HFFc6 (cell line): Measurements from ENCODE around the gene ACTN4. TPM values are rescaled to one million over a fixed set of nuclear protein-coding genes. Genes with fewer than 3 reads are reported as not detected.
A peak's percentile ranks its signal among the peaks of the same experiment; 100 is the strongest.

Experiments
- DNase-seq: peaks from one replicate; pipeline ENCODE4 v3.0.0-alpha.2; 2018
- H3K27ac Mint-ChIP-seq: 2 replicates; pipeline ENCODE4 v1.8.0; 2020; ENCODE audit warnings: mild to moderate bottlenecking, mixed read lengths
- H3K27me3 Mint-ChIP-seq: 2 replicates; pipeline ENCODE4 v1.8.0; 2021; ENCODE audit warnings: mild to moderate bottlenecking, moderate library complexity, mixed read lengths; ENCODE audit not compliant: insufficient read depth
- H3K36me3 Mint-ChIP-seq: 2 replicates; pipeline ENCODE4 v1.8.0; 2021; ENCODE audit warnings: low read depth, mixed read lengths
- H3K4me1 Mint-ChIP-seq: 2 replicates; pipeline ENCODE4 v1.8.0; 2020; ENCODE audit warnings: low read depth, mixed read lengths
- H3K4me3 Mint-ChIP-seq: 2 replicates; pipeline ENCODE4 v1.8.0; 2020; ENCODE audit warnings: mild to moderate bottlenecking, moderate library complexity, mixed read lengths
- H3K9me3 Mint-ChIP-seq: 2 replicates; pipeline ENCODE4 v1.8.0; 2020; ENCODE audit warnings: mild to moderate bottlenecking, mixed read lengths
- CTCF ChIP-seq: fragments of 200-600 bp; sonication (generic); IDR thresholded peaks from 2 replicates; pipeline ENCODE4 v1.5.0; 2021; ENCODE audit warnings: antibody characterized with exemption, mild to moderate bottlenecking
- total RNA-seq, 6 experiments: library from RNA; stranded (reverse); fragmentation: NEBNext Ultra II Directional; extraction: Animal tissue kit (Norgen Biotek cat#: 25700); gene quantifications; 2 replicates in 1 of 6; 3 replicates in 5 of 6; pipeline ENCODE4 v1.2.3, GENCODE V29; 2021

Gene ACTN4
- total RNA-seq, 6 experiments from 2014 or later, result 972 to 1,299 (median 1,250) TPM

GRCh38 chr19:38664503-38665211 is 17.2 kb downstream of the ACTN4 start:
- Mint-ChIP-seq H3K36me3 (peaks cover 47% of the 10 kb centered on the region), H3K4me3 (peak overlapping the region; percentile 50), H3K9me3 (no peaks in the 10 kb centered on the region), H3K27ac (peak overlapping the region; percentile 97), H3K27me3 (peaks cover 14% of the 10 kb centered on the region), H3K4me1 (peaks cover 97% of the 10 kb centered on the region)
- TF ChIP-seq CTCF, result no peak
- no peak for DNase-seq

- no peak for TF ChIP-seq CTCF
- H3K9me3 Mint-ChIP-seq, result no peaks in the 10 kb centered on the region
- H3K36me3 Mint-ChIP-seq, result peaks cover 54% of the 10 kb centered on the region
- no peak for DNase-seq
- peak overlapping the region; percentile 82 for H3K4me3 Mint-ChIP-seq
- H3K27me3 Mint-ChIP-seq, result peaks cover 14% of the 10 kb centered on the region
- H3K27ac Mint-ChIP-seq, result peak overlapping the region; percentile 97
- peaks cover 97% of the 10 kb centered on the region for H3K4me1 Mint-ChIP-seq
Measured at GRCh38 chr19:38665219-38665931, 17.9 kb downstream of the ACTN4 start.

- Mint-ChIP-seq H3K27ac (peak overlapping the region; percentile 97), H3K9me3 (no peaks in the 10 kb centered on the region), H3K4me3 (peak overlapping the region; percentile 82), H3K36me3 (peaks cover 53% of the 10 kb centered on the region), H3K4me1 (peaks cover 97% of the 10 kb centered on the region), H3K27me3 (peaks cover 14% of the 10 kb centered on the region)
- peak; percentile 64 for DNase-seq
- no peak for TF ChIP-seq CTCF
Measured at GRCh38 chr19:38665950-38666662, 18.7 kb downstream of the ACTN4 start.

GRCh38 chr19:38666663-38667511 is 19.4 kb downstream of the ACTN4 start:
- peak overlapping the region; percentile 97 for H3K27ac Mint-ChIP-seq
- TF ChIP-seq CTCF, result no peak
- DNase-seq, result peak; percentile 89
- H3K36me3 Mint-ChIP-seq, result peaks cover 51% of the 10 kb centered on the region
- peaks cover 98% of the 10 kb centered on the region for H3K4me1 Mint-ChIP-seq
- H3K27me3 Mint-ChIP-seq, result peaks cover 14% of the 10 kb centered on the region
- peak overlapping the region; percentile 82 for H3K4me3 Mint-ChIP-seq
- H3K9me3 Mint-ChIP-seq, result no peaks in the 10 kb centered on the region

- H3K4me1 Mint-ChIP-seq, result peaks cover 91% of the 10 kb centered on the region
- peaks cover 46% of the 10 kb centered on the region for H3K36me3 Mint-ChIP-seq
- peak overlapping the region; percentile 82 for H3K4me3 Mint-ChIP-seq
- H3K9me3 Mint-ChIP-seq, result no peaks in the 10 kb centered on the region
- TF ChIP-seq CTCF, result no peak
- H3K27ac Mint-ChIP-seq, result peak overlapping the region; percentile 97
- DNase-seq, result peak; percentile 85
- H3K27me3 Mint-ChIP-seq, result peaks cover 14% of the 10 kb centered on the region
Measured at GRCh38 chr19:38667661-38668171, 20.3 kb downstream of the ACTN4 start.
